Caco-2 (cell line): ENCODE measurements around the gene SLC44A1. TPM values are rescaled to one million over a fixed set of nuclear protein-coding genes. Genes with fewer than 3 reads are reported as not detected.

Experiments
- BruUV-seq: library from RNA; stranded (reverse); fragments of 400-500 nt; replicated peaks from 2 replicates; lab custom pipeline; 2021; lab: Mats Ljungman, UMichigan
- CTCF ChIA-PET: fragments of 300-600 bp; sonication (Branson Sonifier 250); formaldehyde crosslinking; loops from one replicate; lab custom pipeline; 2022; ENCODE audit warnings: antibody characterized with exemption; lab: Charles Lee
- POLR2A ChIA-PET: fragments of 300-600 bp; sonication (Branson Sonifier 250); formaldehyde crosslinking; loops from one replicate; lab custom pipeline; 2022; ENCODE audit warnings: antibody characterized with exemption; lab: Charles Lee
- DNase-seq, 2 experiments: peaks; one replicate each; pipeline versions ENCODE4 v3.0.0 to v3.0.0-alpha.2; 2020 to 2022
- H3K27me3 ChIP-seq: replicated peaks from 2 replicates; pipeline ENCODE4 v1.6.0; 2011; ENCODE audit warnings: low read length; ENCODE audit not compliant: control insufficient read depth, insufficient read depth
- H3K36me3 ChIP-seq: 2 replicates; pipeline ENCODE4 v1.5.1; 2011; ENCODE audit warnings: low read length; ENCODE audit not compliant: control insufficient read depth, insufficient read depth
- H3K4me1 ChIP-seq: fragments of 250-450 bp; sonication (Bioruptor Pico); 2 replicates; pipeline ENCODE4 v1.5.1; 2020; ENCODE audit warnings: mild to moderate bottlenecking
- H3K4me3 ChIP-seq: 2 replicates; pipeline ENCODE4 v1.5.1; 2011; ENCODE audit warnings: low read depth, mild to moderate bottlenecking, control low read depth, low read length
- H3K9me3 ChIP-seq: fragments of 250-450 bp; sonication (Bioruptor Pico); 2 replicates; pipeline ENCODE4 v1.5.1; 2020; ENCODE audit warnings: mild to moderate bottlenecking, moderate library complexity
- H3K27ac Mint-ChIP-seq: one replicate; pipeline ENCODE4 v1.8.0; 2022; ENCODE audit warnings: mixed read lengths; ENCODE audit not compliant: unreplicated experiment
- H3K27me3 Mint-ChIP-seq: one replicate; pipeline ENCODE4 v1.8.0; 2022; ENCODE audit warnings: mixed read lengths; ENCODE audit not compliant: insufficient read depth, unreplicated experiment
- H3K36me3 Mint-ChIP-seq: one replicate; pipeline ENCODE4 v1.8.0; 2022; ENCODE audit warnings: mild to moderate bottlenecking, mixed read lengths; ENCODE audit not compliant: insufficient read depth, unreplicated experiment
- H3K4me1 Mint-ChIP-seq: one replicate; pipeline ENCODE4 v1.8.0; 2022; ENCODE audit warnings: low read depth, mixed read lengths; ENCODE audit not compliant: unreplicated experiment
- H3K4me3 Mint-ChIP-seq: one replicate; pipeline ENCODE4 v1.8.0; 2022; ENCODE audit warnings: mild to moderate bottlenecking, moderate library complexity, mixed read lengths; ENCODE audit not compliant: unreplicated experiment
- H3K9me3 Mint-ChIP-seq: one replicate; pipeline ENCODE4 v1.8.0; 2022; ENCODE audit warnings: mixed read lengths; ENCODE audit not compliant: unreplicated experiment
- CTCF ChIP-seq, 2 experiments: fragments of 200-600 bp in 1 of 2; IDR thresholded peaks; 1 replicate in 1 of 2; 2 replicates in 1 of 2; pipeline versions ENCODE4 v1.5.1 to v1.8.0; 2011 to 2022; ENCODE audit warnings: antibody characterized with exemption in 1 of 2, control low read depth in 1 of 2, inconsistent platforms in 1 of 2, low read depth in 1 of 2, low read length in 1 of 2, mild to moderate bottlenecking in 1 of 2, moderate library complexity in 1 of 2; ENCODE audit not compliant: insufficient read depth in 1 of 2, severe bottlenecking in 1 of 2, unreplicated experiment in 1 of 2
- intact Hi-C: fragments of 100-400 bp; cut with micrococcal nuclease; formaldehyde crosslinking; loops from one replicate; pipeline ENCODE4 v1.10.0; 2022; ENCODE audit not compliant: unreplicated experiment
- total RNA-seq: library from RNA; stranded (reverse); gene quantifications from 2 replicates; pipeline ENCODE4 v1.2.3, GENCODE V29; 2022

SLC44A1 gene
- total RNA-seq, 1 experiment from 2014 or later: 45.8 TPM

GRCh38 chr9:105339849-105340248 is 95.4 kb downstream of the SLC44A1 start:
- no peaks in the 10 kb centered on the region for H3K4me1 ChIP-seq
- no TSS peak for BruUV-seq
- no peak overlapping the region for H3K4me3 ChIP-seq
- Mint-ChIP-seq H3K9me3 (no peaks in the 10 kb centered on the region), H3K27me3 (no peaks in the 10 kb centered on the region), H3K4me1 (peaks cover 6% of the 10 kb centered on the region), H3K27ac (no peak overlapping the region), H3K36me3 (no peaks in the 10 kb centered on the region), H3K4me3 (no peak overlapping the region)
- DNase-seq: no peak
- no peak for TF ChIP-seq CTCF (IDR thresholded peaks at IDR 0.05; ENCODE audit: insufficient read depth in 1 of 2, low read depth in 1 of 2, low read length in 1 of 2, severe bottlenecking in 1 of 2, unreplicated experiment in 1 of 2)
- CTCF ChIA-PET: no interaction called here
- no peaks in the 10 kb centered on the region for H3K9me3 ChIP-seq
- H3K36me3 ChIP-seq: no peaks in the 10 kb centered on the region
- intact Hi-C loops: no loop called here
- H3K27me3 ChIP-seq: no peaks in the 10 kb centered on the region
- POLR2A ChIA-PET: no interaction called here

- CTCF ChIA-PET: no interaction called here
- Mint-ChIP-seq H3K27me3 (no peaks in the 10 kb centered on the region), H3K9me3 (no peaks in the 10 kb centered on the region), H3K36me3 (no peaks in the 10 kb centered on the region), H3K4me1 (peaks cover 6% of the 10 kb centered on the region), H3K27ac (no peak overlapping the region), H3K4me3 (no peak overlapping the region)
- no peak for TF ChIP-seq CTCF (IDR thresholded peaks at IDR 0.05; ENCODE audit: insufficient read depth in 1 of 2, low read depth in 1 of 2, low read length in 1 of 2, severe bottlenecking in 1 of 2, unreplicated experiment in 1 of 2)
- Histone ChIP-seq H3K36me3 (no peaks in the 10 kb centered on the region), H3K4me1 (no peaks in the 10 kb centered on the region), H3K9me3 (no peaks in the 10 kb centered on the region), H3K27me3 (no peaks in the 10 kb centered on the region), H3K4me3 (no peak overlapping the region)
- POLR2A ChIA-PET: no interaction called here
- no peak for DNase-seq
- intact Hi-C loops: no loop called here
- no TSS peak for BruUV-seq
Measured at GRCh38 chr9:105341434-105342146, 97.1 kb downstream of the SLC44A1 start.

- CTCF ChIA-PET: no interaction called here
- no peak overlapping the region for H3K4me3 ChIP-seq
- intact Hi-C loops: no loop called here
Measured at GRCh38 chr9:105342147-105342505, 97.7 kb downstream of the SLC44A1 start.

More at GRCh38 chr9:105342147-105342505, 97.7 kb downstream of the SLC44A1 start:
- Mint-ChIP-seq H3K4me3 (no peak overlapping the region), H3K9me3 (no peaks in the 10 kb centered on the region), H3K27ac (no peak overlapping the region), H3K36me3 (no peaks in the 10 kb centered on the region), H3K4me1 (peaks cover 6% of the 10 kb centered on the region), H3K27me3 (no peaks in the 10 kb centered on the region)
- Histone ChIP-seq H3K9me3 (no peaks in the 10 kb centered on the region), H3K36me3 (no peaks in the 10 kb centered on the region), H3K4me1 (no peaks in the 10 kb centered on the region), H3K27me3 (no peaks in the 10 kb centered on the region)
- no TSS peak for BruUV-seq
- no peak for DNase-seq
- no peak for TF ChIP-seq CTCF (IDR thresholded peaks at IDR 0.05; ENCODE audit: insufficient read depth in 1 of 2, low read depth in 1 of 2, low read length in 1 of 2, severe bottlenecking in 1 of 2, unreplicated experiment in 1 of 2)
- POLR2A ChIA-PET: no interaction called here
